ENCODE measurements around the gene PEX11G.

PEX11G gene

DNA sequence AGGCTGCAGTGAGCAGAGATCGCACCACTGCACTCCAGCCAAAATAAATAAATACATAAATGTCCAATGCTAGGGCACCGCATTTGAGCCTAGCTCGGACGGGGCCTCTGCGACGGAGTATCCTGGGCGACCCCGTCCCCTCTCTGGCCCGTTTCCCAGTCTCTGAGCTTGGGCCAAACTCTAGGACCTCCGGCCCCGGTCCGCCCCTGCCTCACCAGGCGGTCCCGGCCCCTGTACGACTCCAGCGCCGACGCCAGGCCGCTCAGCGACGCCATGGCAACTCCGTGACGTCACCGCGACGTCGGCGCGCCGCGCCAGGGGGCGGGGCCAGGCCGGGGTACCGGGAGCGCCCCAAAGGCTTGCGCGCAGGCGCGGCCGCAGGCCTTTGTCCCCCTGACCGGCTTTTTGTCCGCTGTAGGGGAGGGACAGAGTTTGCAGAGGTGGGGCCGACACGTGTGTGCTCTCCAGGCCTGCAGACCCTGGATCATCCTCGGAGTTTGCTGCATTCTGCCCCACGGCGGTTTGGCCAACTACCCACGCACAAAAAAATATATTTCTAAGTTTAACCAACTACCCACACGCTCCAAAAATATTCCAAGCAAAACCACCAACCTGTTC lies at the start of gene PEX11G:
PEX11G (minus strand) TSS at position 300 of the 618 bp plus-strand sequence; CDS start at position 275, 25 bp downstream.
- TF ChIP-seq GATA2 (IDR thresholded peaks at IDR 0.05; ENCODE audit: low read depth, low read length): no peak
- no peak for TF ChIP-seq GATA3 (IDR thresholded peaks at IDR 0.05; ENCODE audit: low read depth, low read length)

DNA sequence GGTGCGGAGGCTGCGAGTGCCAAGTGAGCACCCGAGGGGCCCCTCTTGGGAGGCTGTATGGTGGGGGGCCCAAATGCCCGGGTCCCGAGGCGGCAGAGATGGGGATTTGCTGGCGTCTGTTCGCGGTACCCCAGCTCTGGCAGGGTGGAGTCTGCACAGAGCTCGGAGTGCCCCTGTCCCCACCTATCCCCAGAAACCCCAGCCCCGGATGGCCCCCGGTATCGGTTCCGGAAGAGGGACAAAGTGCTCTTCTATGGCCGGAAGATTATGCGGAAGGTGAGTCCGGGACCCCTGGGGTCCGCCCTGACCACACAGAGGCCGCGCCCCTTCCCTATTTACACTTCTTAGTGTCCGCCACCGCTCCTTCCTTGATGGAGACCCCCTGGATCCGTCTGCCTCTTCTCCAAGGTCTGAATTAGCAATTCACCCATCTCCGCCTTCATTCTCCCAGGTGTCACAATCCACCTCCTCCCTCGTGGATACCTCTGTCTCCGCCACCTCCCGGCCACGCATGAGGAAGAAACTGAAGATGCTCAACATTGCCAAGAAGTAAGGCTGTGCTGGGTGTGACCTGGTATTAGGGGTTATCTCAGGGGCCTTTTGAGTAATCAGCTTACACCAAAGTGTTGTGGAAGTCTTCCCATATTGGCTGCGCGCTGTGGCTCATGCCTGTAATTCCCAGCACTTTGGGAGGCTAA lies 47.3 kb upstream of the PEX11G start:
- TF ChIP-seq GATA3 (IDR thresholded peaks at IDR 0.05; ENCODE audit: low read depth, low read length) (no peak), GATA2 (IDR thresholded peaks at IDR 0.05; ENCODE audit: low read depth, low read length) (no peak)

DNA sequence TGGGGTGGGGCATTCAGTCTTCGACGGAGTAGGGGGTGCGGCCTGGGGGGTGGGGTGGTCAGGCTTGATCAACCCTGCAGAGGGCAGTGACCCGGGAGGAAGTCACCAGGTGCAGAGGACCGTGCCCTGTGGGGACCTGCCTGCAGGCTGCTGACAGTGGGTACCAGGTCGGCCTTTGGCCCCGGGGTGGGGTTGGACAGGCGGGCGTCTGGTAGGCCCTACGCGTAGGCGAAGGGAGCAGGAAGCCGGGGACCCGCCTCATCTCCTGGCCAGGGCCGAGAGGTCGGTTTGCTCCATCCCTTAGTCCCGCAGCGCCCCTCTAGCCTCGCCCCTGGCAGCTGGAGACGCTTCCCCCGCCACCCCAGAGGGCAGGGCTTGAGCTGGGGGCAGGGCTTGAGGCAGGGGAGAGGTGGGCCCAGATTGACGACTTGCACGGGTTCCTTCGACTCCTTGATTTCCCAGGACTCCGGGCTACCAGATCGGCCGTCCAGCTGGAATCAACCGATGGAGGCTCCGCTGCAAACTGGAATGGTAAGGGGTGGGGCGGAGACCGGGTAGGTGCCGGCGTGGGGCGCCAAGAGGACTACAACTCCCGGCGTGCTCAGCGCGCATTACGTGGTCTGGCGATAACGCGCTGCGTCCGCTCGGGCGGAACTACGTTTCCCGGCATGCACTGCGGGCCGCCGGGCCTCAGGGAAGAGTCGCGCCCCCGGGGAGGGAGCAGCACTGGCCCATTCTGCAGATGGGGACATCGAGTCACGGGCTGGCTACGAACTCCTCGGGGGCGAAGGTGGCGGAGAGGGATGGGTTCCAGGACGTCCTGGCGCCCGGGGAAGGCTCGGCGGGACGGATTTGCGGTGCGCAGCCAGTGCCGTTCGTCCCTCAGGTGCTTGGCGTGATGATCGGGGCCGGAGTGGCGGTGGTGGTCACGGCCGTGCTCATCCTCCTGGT lies 46.5 kb upstream of the PEX11G start, which contains the start of gene PNPLA6:
PNPLA6 (plus strand) TSS at position 671 of the 951 bp plus-strand sequence; CDS start at position 743, 72 bp downstream.
- peak; percentile 49; the same call in 1 of the 2 replicates for TF ChIP-seq GATA2 (IDR thresholded peaks at IDR 0.05; ENCODE audit: low read depth, low read length)
- no peak for TF ChIP-seq GATA3 (IDR thresholded peaks at IDR 0.05; ENCODE audit: low read depth, low read length)

DNA sequence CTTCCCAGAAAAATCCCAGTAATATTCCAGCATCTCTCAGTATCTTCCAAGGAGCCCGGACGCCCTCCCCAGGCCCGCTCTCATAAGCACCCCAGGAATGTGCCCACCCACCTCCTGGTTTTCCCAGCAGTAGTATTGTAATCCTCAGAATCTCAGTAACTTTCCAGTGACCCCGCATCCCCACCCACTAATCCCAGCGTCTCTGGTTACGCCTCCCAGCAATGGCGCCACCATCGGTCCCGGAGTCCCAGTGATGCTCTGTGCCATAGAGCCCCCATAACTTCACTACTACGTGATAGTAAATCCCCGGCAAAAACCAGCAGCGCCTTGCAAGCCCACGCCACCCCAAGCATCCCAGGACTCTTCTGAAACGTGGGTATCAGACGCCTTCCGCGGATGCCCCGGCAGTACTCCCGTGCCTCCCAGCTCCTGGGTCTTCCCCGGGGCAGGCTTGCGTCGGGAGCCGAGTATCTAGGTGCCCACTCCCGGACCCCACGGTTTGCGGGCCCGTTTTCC lies 45.8 kb upstream of the PEX11G start:
- no peak for TF ChIP-seq GATA3 (IDR thresholded peaks at IDR 0.05; ENCODE audit: low read depth, low read length)
- TF ChIP-seq GATA2 (IDR thresholded peaks at IDR 0.05; ENCODE audit: low read depth, low read length): no peak

- TF ChIP-seq GATA2 (IDR thresholded peaks at IDR 0.05; ENCODE audit: low read depth, low read length) (no peak), GATA3 (IDR thresholded peaks at IDR 0.05; ENCODE audit: low read depth, low read length) (no peak)
Measured at GRCh38 chr19:7533925-7534480, 45.2 kb upstream of the PEX11G start.

DNA sequence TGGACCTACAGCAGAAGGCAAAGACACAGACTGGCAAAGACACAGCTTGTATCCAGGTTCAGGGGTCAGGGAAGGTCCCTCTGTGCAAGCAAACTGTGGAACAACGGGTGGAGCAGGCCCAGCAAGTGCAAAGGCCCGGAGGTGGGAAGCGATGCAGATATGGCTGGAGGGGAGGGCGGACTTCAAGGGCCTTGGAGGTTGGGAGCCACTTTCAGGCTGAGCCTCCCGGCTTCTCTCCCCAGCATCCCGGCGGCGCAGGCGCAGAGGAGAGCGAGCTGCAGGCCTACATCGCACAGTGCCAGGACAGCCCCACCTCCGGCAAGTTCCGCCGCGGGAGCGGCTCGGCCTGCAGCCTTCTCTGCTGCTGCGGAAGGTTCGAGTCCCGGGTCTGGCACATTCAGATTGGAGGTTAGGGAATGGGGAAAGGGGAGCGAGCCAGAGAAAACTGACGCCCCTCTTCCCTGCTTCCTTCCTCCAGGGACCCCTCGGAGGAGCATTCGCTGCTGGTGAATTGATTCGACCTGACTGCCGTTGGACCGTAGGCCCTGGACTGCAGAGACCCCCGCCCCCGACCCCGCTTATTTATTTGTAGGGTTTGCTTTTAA lies 44.5 kb upstream of the PEX11G start:
- TF ChIP-seq GATA3 (IDR thresholded peaks at IDR 0.05; ENCODE audit: low read depth, low read length) (no peak), GATA2 (IDR thresholded peaks at IDR 0.05; ENCODE audit: low read depth, low read length) (no peak)

DNA sequence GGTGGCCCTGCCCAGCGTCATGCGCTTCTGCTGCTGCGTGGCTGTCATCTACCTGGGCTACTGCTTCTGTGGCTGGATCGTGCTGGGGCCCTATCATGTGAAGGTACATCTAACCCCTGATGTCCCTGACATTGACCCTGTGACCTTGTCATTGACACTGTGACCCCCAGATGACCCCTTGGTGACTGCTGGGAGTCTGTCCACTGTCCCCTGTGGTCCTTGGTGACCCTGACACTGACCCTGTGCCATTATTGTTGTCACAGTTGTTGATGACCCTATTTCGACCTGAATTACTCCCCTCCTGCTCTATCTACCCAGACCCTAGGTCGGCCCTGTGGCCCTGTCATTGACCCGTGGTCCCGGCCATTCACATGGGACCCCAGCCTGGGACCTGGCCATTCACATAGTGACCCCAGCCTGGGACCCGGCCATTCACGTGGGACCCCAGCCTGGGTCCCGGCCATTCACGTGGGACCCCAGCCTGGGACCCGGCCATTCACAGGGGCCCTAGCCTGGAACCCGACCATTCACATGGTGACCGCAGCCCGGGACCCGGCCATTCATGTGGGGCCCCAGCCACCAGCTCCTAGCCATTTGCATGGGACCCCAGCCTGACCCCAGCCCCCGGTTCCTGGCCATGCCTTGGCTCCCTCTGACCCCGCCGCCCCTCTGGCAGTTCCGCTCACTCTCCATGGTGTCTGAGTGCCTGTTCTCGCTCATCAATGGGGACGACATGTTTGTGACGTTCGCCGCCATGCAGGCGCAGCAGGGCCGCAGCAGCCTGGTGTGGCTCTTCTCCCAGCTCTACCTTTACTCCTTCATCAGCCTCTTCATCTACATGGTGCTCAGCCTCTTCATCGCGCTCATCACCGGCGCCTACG lies 41.0 kb upstream of the PEX11G start:
- TF ChIP-seq GATA2 (IDR thresholded peaks at IDR 0.05; ENCODE audit: low read depth, low read length) (no peak), GATA3 (IDR thresholded peaks at IDR 0.05; ENCODE audit: low read depth, low read length) (no peak)

DNA sequence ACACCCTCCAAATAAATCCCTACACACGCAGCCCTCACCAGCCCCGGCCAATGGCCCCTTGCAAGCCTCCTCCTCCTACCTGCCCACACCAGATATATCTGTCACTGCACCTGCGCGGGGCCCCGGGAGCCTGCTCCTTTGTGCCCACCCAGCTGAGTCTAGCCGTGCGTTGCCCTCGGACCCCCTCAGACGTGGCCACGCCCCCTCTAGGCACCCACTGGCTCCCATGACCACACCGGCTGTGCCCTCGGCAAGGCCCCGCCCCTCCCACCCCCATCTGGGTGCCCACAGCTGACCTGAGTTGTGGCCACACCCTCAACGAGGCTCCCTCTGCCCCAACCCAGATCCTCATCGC lies 40.4 kb upstream of the PEX11G start:
- TF ChIP-seq GATA2 (IDR thresholded peaks at IDR 0.05; ENCODE audit: low read depth, low read length): no peak
- no peak for TF ChIP-seq GATA3 (IDR thresholded peaks at IDR 0.05; ENCODE audit: low read depth, low read length)

- TF ChIP-seq GATA2 (IDR thresholded peaks at IDR 0.05; ENCODE audit: low read depth, low read length) (no peak), GATA3 (IDR thresholded peaks at IDR 0.05; ENCODE audit: low read depth, low read length) (no peak)
Measured at GRCh38 chr19:7528522-7529245, 39.8 kb upstream of the PEX11G start.

DNA sequence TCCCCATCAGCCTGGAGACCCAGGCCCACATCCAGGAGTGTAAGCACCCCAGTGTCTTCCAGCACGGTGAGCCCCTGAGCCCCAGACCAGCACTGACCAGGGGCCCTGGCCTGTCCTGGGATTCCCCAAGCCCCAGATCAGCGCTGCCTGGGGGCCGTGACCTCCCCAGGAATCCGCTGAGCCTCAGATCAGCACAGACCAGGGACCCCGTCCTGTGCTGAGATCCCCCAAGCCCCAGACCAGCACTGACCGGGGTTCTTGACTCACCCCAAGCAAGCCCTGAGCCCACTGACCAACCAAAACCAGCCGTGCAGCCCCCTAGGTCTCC lies 39.3 kb upstream of the PEX11G start:
- TF ChIP-seq GATA2 (IDR thresholded peaks at IDR 0.05; ENCODE audit: low read depth, low read length) (no peak), GATA3 (IDR thresholded peaks at IDR 0.05; ENCODE audit: low read depth, low read length) (no peak)

GRCh38 chr19:7527516-7528191 lies 38.8 kb upstream of the PEX11G start:
- TF ChIP-seq GATA2 (IDR thresholded peaks at IDR 0.05; ENCODE audit: low read depth, low read length): no peak
- no peak for TF ChIP-seq GATA3 (IDR thresholded peaks at IDR 0.05; ENCODE audit: low read depth, low read length)

Measured in SH-SY5Y (cell line).